ENCODE measurements around the gene RARS2. TPM values are rescaled to one million over a fixed set of nuclear protein-coding genes. Genes with fewer than 3 reads are reported as not detected.

Gene RARS2
- total and polyA plus RNA-seq, 4 donors = 43.1 to 56.9 (median 54.0) TPM

GRCh38 chr6:87583822-87584221 lies 6.0 kb downstream of the RARS2 start:
- WGBS (ENCODE audit: insufficient coverage) = no CpG with 5 or more reads among the region's 4 CpGs
- Histone ChIP-seq H3K27ac (ENCODE audit: low read depth, low read length) (no peak overlapping the region), H3K27me3 (ENCODE audit: control insufficient read depth, insufficient read depth, low read length) (no peaks in the 10 kb centered on the region), H3K9me3 (ENCODE audit: control insufficient read depth, insufficient read depth, low read length) (no peaks in the 10 kb centered on the region), H3K36me3 (ENCODE audit: control insufficient read depth, insufficient read depth, low read length) (no peaks in the 10 kb centered on the region), H3K4me3 (ENCODE audit: low read depth, low read length) (no peak overlapping the region), H3K4me1 (ENCODE audit: control insufficient read depth, insufficient read depth, low read length) (peaks cover 6% of the 10 kb centered on the region)
- no peak for DNase-seq (ENCODE audit: low read depth in 4 of 6, low spot score in 6 of 6)

DNA sequence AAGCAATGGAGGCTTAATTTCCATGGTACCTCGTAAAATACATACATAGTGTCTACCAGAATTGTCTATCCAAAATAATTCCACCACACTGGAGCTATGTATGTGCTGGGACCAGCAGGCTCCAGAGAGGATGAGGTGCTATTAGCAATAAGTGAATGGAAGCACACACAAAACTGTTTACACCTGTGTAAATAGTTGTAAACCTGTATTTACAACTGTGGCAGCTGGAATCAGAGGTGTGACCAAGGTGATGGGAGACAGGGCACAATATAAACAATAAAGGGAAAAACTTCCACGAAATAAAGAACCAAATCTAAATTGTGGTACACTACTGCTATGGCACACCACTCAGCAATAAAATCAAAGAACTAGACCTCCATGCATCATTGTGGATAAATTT lies 14.4 kb downstream of the RARS2 start:
- no peaks in the 10 kb centered on the region for H3K9me3 ChIP-seq (ENCODE audit: control insufficient read depth, insufficient read depth, low read length)
- no peaks in the 10 kb centered on the region for H3K27me3 ChIP-seq (ENCODE audit: control insufficient read depth, insufficient read depth, low read length)
- no peaks in the 10 kb centered on the region for H3K4me1 ChIP-seq (ENCODE audit: control insufficient read depth, insufficient read depth, low read length)
- no peak overlapping the region for H3K4me3 ChIP-seq (ENCODE audit: low read depth, low read length)
- H3K36me3 ChIP-seq (ENCODE audit: control insufficient read depth, insufficient read depth, low read length) = no peaks in the 10 kb centered on the region
- H3K27ac ChIP-seq (ENCODE audit: low read depth, low read length) = no peak overlapping the region
- no peak for DNase-seq (ENCODE audit: low read depth in 4 of 6, low spot score in 6 of 6)
- no CpG with 5 or more reads among the region's 2 CpGs for WGBS (ENCODE audit: insufficient coverage)

- no peak for DNase-seq (ENCODE audit: low read depth in 4 of 6, low spot score in 6 of 6)
- 75% methylated on average over 1 of the region's 2 CpGs for WGBS (ENCODE audit: insufficient coverage)
- Histone ChIP-seq H3K27me3 (ENCODE audit: control insufficient read depth, insufficient read depth, low read length) (no peaks in the 10 kb centered on the region), H3K36me3 (ENCODE audit: control insufficient read depth, insufficient read depth, low read length) (no peaks in the 10 kb centered on the region), H3K4me1 (ENCODE audit: control insufficient read depth, insufficient read depth, low read length) (no peaks in the 10 kb centered on the region), H3K9me3 (ENCODE audit: control insufficient read depth, insufficient read depth, low read length) (no peaks in the 10 kb centered on the region), H3K27ac (ENCODE audit: low read depth, low read length) (no peak overlapping the region), H3K4me3 (ENCODE audit: low read depth, low read length) (no peak overlapping the region)
Measured at GRCh38 chr6:87574237-87574804, 15.5 kb downstream of the RARS2 start.

- no peaks in the 10 kb centered on the region for H3K4me1 ChIP-seq (ENCODE audit: control insufficient read depth, insufficient read depth, low read length)
- WGBS (ENCODE audit: insufficient coverage) = no CpG with 5 or more reads among the region's 5 CpGs
- no peaks in the 10 kb centered on the region for H3K36me3 ChIP-seq (ENCODE audit: control insufficient read depth, insufficient read depth, low read length)
- H3K4me3 ChIP-seq (ENCODE audit: low read depth, low read length) = no peak overlapping the region
- DNase-seq (ENCODE audit: low read depth in 4 of 6, low spot score in 6 of 6) = no peak
- H3K27me3 ChIP-seq (ENCODE audit: control insufficient read depth, insufficient read depth, low read length) = no peaks in the 10 kb centered on the region
- H3K9me3 ChIP-seq (ENCODE audit: control insufficient read depth, insufficient read depth, low read length) = no peaks in the 10 kb centered on the region
- H3K27ac ChIP-seq (ENCODE audit: low read depth, low read length) = no peak overlapping the region
Measured at GRCh38 chr6:87573307-87574024, 16.3 kb downstream of the RARS2 start.

GRCh38 chr6:87572883-87573282 lies 16.9 kb downstream of the RARS2 start:
- WGBS (ENCODE audit: insufficient coverage) = 97% methylated on average over 3 of the region's 3 CpGs
- no peak for DNase-seq (ENCODE audit: low read depth in 4 of 6, low spot score in 6 of 6)
- H3K27ac ChIP-seq (ENCODE audit: low read depth, low read length) = no peak overlapping the region
- peaks cover 4% of the 10 kb centered on the region for H3K36me3 ChIP-seq (ENCODE audit: control insufficient read depth, insufficient read depth, low read length)
- H3K9me3 ChIP-seq (ENCODE audit: control insufficient read depth, insufficient read depth, low read length) = no peaks in the 10 kb centered on the region
- H3K4me1 ChIP-seq (ENCODE audit: control insufficient read depth, insufficient read depth, low read length) = no peaks in the 10 kb centered on the region
- no peaks in the 10 kb centered on the region for H3K27me3 ChIP-seq (ENCODE audit: control insufficient read depth, insufficient read depth, low read length)
- no peak overlapping the region for H3K4me3 ChIP-seq (ENCODE audit: low read depth, low read length)

DNA sequence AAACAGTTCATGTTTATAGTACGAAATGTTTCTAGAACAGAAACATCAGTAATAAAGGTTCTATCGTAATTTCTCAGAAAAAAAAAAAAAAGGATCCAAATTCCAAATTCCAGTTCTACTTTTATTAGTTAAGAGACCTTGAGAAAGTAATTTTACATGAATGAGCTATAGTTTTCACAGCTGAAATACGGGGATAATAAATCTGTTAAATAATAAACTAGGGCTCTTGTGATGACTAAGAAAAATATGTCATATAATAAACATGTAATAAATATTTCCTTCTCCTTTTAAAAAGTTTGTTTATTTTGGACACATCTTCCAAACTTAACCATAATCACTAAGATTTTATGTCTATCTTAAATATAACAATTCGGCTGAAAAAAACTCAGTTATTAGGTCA lies 17.8 kb downstream of the RARS2 start:
- WGBS (ENCODE audit: insufficient coverage) = no CpG with 5 or more reads among the region's 4 CpGs
- DNase-seq (ENCODE audit: low read depth in 4 of 6, low spot score in 6 of 6) = no peak
- Histone ChIP-seq H3K36me3 (ENCODE audit: control insufficient read depth, insufficient read depth, low read length) (peaks cover 4% of the 10 kb centered on the region), H3K9me3 (ENCODE audit: control insufficient read depth, insufficient read depth, low read length) (no peaks in the 10 kb centered on the region), H3K27me3 (ENCODE audit: control insufficient read depth, insufficient read depth, low read length) (no peaks in the 10 kb centered on the region), H3K4me3 (ENCODE audit: low read depth, low read length) (no peak overlapping the region), H3K27ac (ENCODE audit: low read depth, low read length) (no peak overlapping the region), H3K4me1 (ENCODE audit: control insufficient read depth, insufficient read depth, low read length) (no peaks in the 10 kb centered on the region)

- DNase-seq (ENCODE audit: low read depth in 4 of 6, low spot score in 6 of 6) = no peak
- Histone ChIP-seq H3K27ac (ENCODE audit: low read depth, low read length) (no peak overlapping the region), H3K27me3 (ENCODE audit: control insufficient read depth, insufficient read depth, low read length) (no peaks in the 10 kb centered on the region), H3K4me3 (ENCODE audit: low read depth, low read length) (no peak overlapping the region), H3K9me3 (ENCODE audit: control insufficient read depth, insufficient read depth, low read length) (no peaks in the 10 kb centered on the region), H3K36me3 (ENCODE audit: control insufficient read depth, insufficient read depth, low read length) (peaks cover 11% of the 10 kb centered on the region), H3K4me1 (ENCODE audit: control insufficient read depth, insufficient read depth, low read length) (no peaks in the 10 kb centered on the region)
- WGBS (ENCODE audit: insufficient coverage) = no CpG with 5 or more reads among the region's 1 CpG
Measured at GRCh38 chr6:87561017-87561416, 28.8 kb downstream of the RARS2 start.

DNA sequence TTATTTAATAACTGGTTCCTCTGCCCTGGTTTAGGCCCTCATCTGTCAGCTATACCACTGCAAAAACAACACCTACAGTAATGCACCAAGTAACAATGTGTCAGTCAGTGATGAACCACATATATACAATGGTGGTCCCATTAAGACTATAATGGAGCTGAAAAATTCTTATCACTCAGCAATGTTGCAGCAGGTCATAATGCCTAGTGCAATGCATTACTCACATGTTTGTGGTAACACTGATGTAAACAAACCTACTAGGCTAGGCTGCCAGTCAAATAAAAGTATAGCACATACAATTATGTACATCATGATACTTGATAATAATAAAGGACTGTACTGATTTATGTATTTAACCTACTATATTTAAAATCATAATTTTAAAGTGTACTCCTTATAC lies 31.3 kb downstream of the RARS2 start:
- Histone ChIP-seq H3K36me3 (ENCODE audit: control insufficient read depth, insufficient read depth, low read length) (peaks cover 13% of the 10 kb centered on the region), H3K27ac (ENCODE audit: low read depth, low read length) (no peak overlapping the region)

DNA sequence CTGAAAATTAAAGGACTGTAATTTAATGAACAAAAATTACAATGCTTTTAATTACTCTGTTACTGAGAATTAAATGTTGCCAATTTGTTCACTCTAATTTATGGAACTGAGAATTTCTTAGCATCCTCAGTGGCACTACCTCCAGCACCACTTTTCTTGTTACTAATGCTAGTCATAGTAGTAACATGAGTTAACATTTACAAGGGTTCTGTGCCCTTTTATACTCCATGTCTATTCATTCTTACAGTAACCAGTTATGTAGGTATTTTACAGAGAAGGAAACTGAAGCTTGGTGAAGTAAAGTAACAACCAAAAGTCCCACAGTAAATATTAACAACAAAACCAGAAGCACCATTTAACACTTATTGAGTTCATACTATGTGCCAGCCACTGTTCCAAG lies 34.3 kb downstream of the RARS2 start:
- no peak for DNase-seq (ENCODE audit: low read depth in 4 of 6, low spot score in 6 of 6)
- Histone ChIP-seq H3K4me1 (ENCODE audit: control insufficient read depth, insufficient read depth, low read length) (no peaks in the 10 kb centered on the region), H3K27ac (ENCODE audit: low read depth, low read length) (no peak overlapping the region), H3K4me3 (ENCODE audit: low read depth, low read length) (no peak overlapping the region), H3K36me3 (ENCODE audit: control insufficient read depth, insufficient read depth, low read length) (peaks cover 4% of the 10 kb centered on the region), H3K27me3 (ENCODE audit: control insufficient read depth, insufficient read depth, low read length) (no peaks in the 10 kb centered on the region), H3K9me3 (ENCODE audit: control insufficient read depth, insufficient read depth, low read length) (no peaks in the 10 kb centered on the region)

More for the DNA sequence above, 31.3 kb downstream of the RARS2 start:
- Histone ChIP-seq H3K4me1 (ENCODE audit: control insufficient read depth, insufficient read depth, low read length) (no peaks in the 10 kb centered on the region), H3K4me3 (ENCODE audit: low read depth, low read length) (no peak overlapping the region), H3K27me3 (ENCODE audit: control insufficient read depth, insufficient read depth, low read length) (no peaks in the 10 kb centered on the region), H3K9me3 (ENCODE audit: control insufficient read depth, insufficient read depth, low read length) (no peaks in the 10 kb centered on the region)
- no peak for DNase-seq (ENCODE audit: low read depth in 4 of 6, low spot score in 6 of 6)

DNA sequence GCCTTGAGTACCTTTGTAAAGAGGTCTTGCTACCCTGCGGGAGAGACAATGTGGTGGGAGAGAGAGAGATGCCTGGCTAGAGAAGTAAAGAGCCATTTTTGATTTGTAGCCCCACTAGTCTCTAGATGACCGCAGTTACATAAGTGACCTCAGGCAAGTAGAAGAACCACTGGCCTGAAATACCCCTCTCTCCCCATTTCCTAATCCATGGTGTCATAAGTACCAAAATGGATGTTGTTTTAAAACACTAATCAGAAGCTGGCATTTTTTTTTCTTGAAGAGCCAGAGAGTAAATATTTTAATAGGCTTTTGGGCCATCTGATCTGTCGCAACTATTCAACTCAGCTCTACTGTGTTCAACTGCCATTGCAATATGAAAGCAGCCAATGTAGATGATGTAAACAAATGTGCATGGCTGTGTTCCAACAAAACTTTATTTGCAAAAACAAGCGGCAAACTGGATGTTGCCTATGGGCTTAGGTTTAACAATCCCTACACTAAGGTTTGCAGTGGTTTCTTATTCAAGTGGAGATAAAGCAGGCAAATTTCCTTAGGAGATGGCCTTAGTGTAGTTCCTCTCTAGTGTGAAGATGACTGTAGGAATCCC lies 36.5 kb downstream of the RARS2 start:
- Histone ChIP-seq H3K4me3 (ENCODE audit: low read depth, low read length) (no peak overlapping the region), H3K27me3 (ENCODE audit: control insufficient read depth, insufficient read depth, low read length) (no peaks in the 10 kb centered on the region), H3K36me3 (ENCODE audit: control insufficient read depth, insufficient read depth, low read length) (peaks cover 8% of the 10 kb centered on the region), H3K4me1 (ENCODE audit: control insufficient read depth, insufficient read depth, low read length) (no peaks in the 10 kb centered on the region), H3K27ac (ENCODE audit: low read depth, low read length) (no peak overlapping the region), H3K9me3 (ENCODE audit: control insufficient read depth, insufficient read depth, low read length) (no peaks in the 10 kb centered on the region)
- WGBS (ENCODE audit: insufficient coverage) = 100% methylated on average over 1 of the region's 4 CpGs
- DNase-seq (ENCODE audit: low read depth in 4 of 6, low spot score in 6 of 6) = no peak

All from spinal cord (tissue), 10 donors.